B cell (primary cell): ENCODE measurements around the gene KIAA0232. TPM values are rescaled to one million over a fixed set of nuclear protein-coding genes. Genes with fewer than 3 reads are reported as not detected.

ENCODE experiments used
- ATAC-seq: fragments of 200-7000 bp; cut with Tn5 transposase; one replicate; pipeline ENCODE4 v1.10.0; 2021; ENCODE audit warnings: low read depth, mild to moderate bottlenecking, moderate number of reproducible peaks, moderate library complexity
- CTCF ChIA-PET: fragments of 350-600 bp; sonication (Branson Sonifier 250); formaldehyde crosslinking; loops from one replicate; lab custom pipeline; 2021; ENCODE audit warnings: antibody characterized with exemption, inconsistent platforms; lab: Charles Lee
- POLR2A ChIA-PET: fragments of 350-600 bp; sonication (Branson Sonifier 250); formaldehyde crosslinking; loops from one replicate; lab custom pipeline; 2021; ENCODE audit warnings: antibody characterized with exemption; lab: Charles Lee
- DNase-seq: peaks from one replicate; pipeline ENCODE4 v3.0.0; 2013
- H2AFZ ChIP-seq: 2 replicates; pipeline ENCODE4 v1.6.1; 2012; ENCODE audit warnings: mild to moderate bottlenecking, low read depth, low read length; ENCODE audit not compliant: insufficient read depth, poor library complexity, severe bottlenecking
- H3K27ac ChIP-seq, 2 donors: 1 replicate in 1 of 2; 2 replicates in 1 of 2; pipeline ENCODE4 v1.5.1; 2012 to 2013; ENCODE audit warnings: low read length in 2 of 2, mild to moderate bottlenecking in 2 of 2, moderate library complexity in 1 of 2
- H3K27me3 ChIP-seq, 4 experiments: fragments of 200-600 bp in 1 of 4; sonication (generic) in 1 of 4; replicated peaks in 1 of 4; 1 replicate in 2 of 4; 2 replicates in 2 of 4; pipeline versions ENCODE4 v1.6.1 to v1.7.0; 2013 to 2016; ENCODE audit warnings: low read length in 3 of 4, mild to moderate bottlenecking in 2 of 4, mixed read lengths in 1 of 4, moderate library complexity in 1 of 4; ENCODE audit not compliant: insufficient read depth in 4 of 4, control insufficient read depth in 3 of 4; ENCODE audit errors: control extremely low read depth in 1 of 4
- H3K36me3 ChIP-seq, 2 experiments: replicated peaks in 1 of 2; 1 replicate in 1 of 2; 2 replicates in 1 of 2; pipeline versions ENCODE4 v1.6.1 to v1.7.1; 2013; ENCODE audit warnings: low read length in 1 of 2; ENCODE audit not compliant: insufficient read depth in 2 of 2, control insufficient read depth in 1 of 2; ENCODE audit errors: control extremely low read depth in 1 of 2, extremely low read depth in 1 of 2
- H3K4me1 ChIP-seq, 2 donors: fragments of 200-600 bp in 1 of 2; sonication (generic) in 1 of 2; 1 replicate in 1 of 2; 2 replicates in 1 of 2; pipeline versions ENCODE4 v1.5.1 to v1.6.1; 2013 to 2017; ENCODE audit warnings: low read length in 2 of 2; ENCODE audit not compliant: control insufficient read depth in 2 of 2, insufficient read depth in 2 of 2
- H3K4me2 ChIP-seq: replicated peaks from 2 replicates; pipeline ENCODE3; 2012; ENCODE audit warnings: mild to moderate bottlenecking, low read depth, low read length; ENCODE audit not compliant: poor library complexity, severe bottlenecking
- H3K4me3 ChIP-seq, 5 experiments: fragments of 200-600 bp in 1 of 5; sonication (generic) in 1 of 5; 1 replicate in 3 of 5; 2 replicates in 2 of 5; pipeline versions ENCODE4 v1.5.1 to v1.7.0; 2011 to 2016; ENCODE audit warnings: low read length in 4 of 5, mild to moderate bottlenecking in 4 of 5, low read depth in 2 of 5, control low read depth in 1 of 5, moderate library complexity in 1 of 5; ENCODE audit not compliant: insufficient read depth in 1 of 5; ENCODE audit errors: control extremely low read depth in 1 of 5, extremely low read depth in 1 of 5
- H3K79me2 ChIP-seq: fragments of 200-600 bp; sonication (generic); one replicate; pipeline ENCODE4 v1.6.0; 2016; ENCODE audit warnings: low read length; ENCODE audit not compliant: control insufficient read depth, insufficient read depth
- H3K9ac ChIP-seq: fragments of 200-600 bp; sonication (generic); 2 replicates; pipeline ENCODE4 v1.6.1; 2017; ENCODE audit warnings: mild to moderate bottlenecking, low read length, moderate library complexity
- H3K9me3 ChIP-seq, 3 donors: one replicate each; pipeline versions ENCODE4 v1.6.1 to v1.7.1; 2013; ENCODE audit warnings: low read length in 2 of 3; ENCODE audit not compliant: control insufficient read depth in 2 of 3, insufficient read depth in 1 of 3; ENCODE audit errors: control extremely low read depth in 1 of 3
- H4K20me1 ChIP-seq: 2 replicates; pipeline ENCODE4 v1.6.0; 2012; ENCODE audit warnings: mild to moderate bottlenecking, low read length; ENCODE audit not compliant: insufficient read depth, control insufficient read depth, poor library complexity, severe bottlenecking
- H3K27ac Mint-ChIP-seq: one replicate; pipeline ENCODE4 v1.8.0; 2021; ENCODE audit warnings: mixed read lengths
- H3K27me3 Mint-ChIP-seq: one replicate; pipeline ENCODE4 v1.8.0; 2021; ENCODE audit warnings: mixed read lengths
- H3K4me1 Mint-ChIP-seq: one replicate; pipeline ENCODE4 v1.8.0; 2021; ENCODE audit warnings: mixed read lengths
- H3K4me3 Mint-ChIP-seq: one replicate; pipeline ENCODE4 v1.8.0; 2021; ENCODE audit warnings: mixed read lengths
- H3K9me3 Mint-ChIP-seq: one replicate; pipeline ENCODE4 v1.8.0; 2022; ENCODE audit warnings: mixed read lengths; ENCODE audit not compliant: insufficient read depth
- EZH2 ChIP-seq: IDR thresholded peaks from 2 replicates; pipeline ENCODE4 v1.6.1; 2012; ENCODE audit warnings: borderline replicate concordance, low read depth, mild to moderate bottlenecking, moderate library complexity, low read length; ENCODE audit not compliant: insufficient read depth, poor library complexity, severe bottlenecking
- WGBS: methylation state at CpG from one replicate; pipeline ENCODE4 v1.1.5; 2013; ENCODE audit warnings: missing lambda C conversion rate; ENCODE audit not compliant: insufficient coverage; 5-methylcytosine and 5-hydroxymethylcytosine counted together
- intact Hi-C: fragments of 100-400 bp; cut with micrococcal nuclease; formaldehyde crosslinking; loops from one replicate; pipeline ENCODE4 v1.10.0; 2022
- polyA plus RNA-seq: library from polyadenylated mRNA; depleted of rRNA; stranded (reverse); fragments of >200 nt; gene quantifications from 2 replicates; pipeline ENCODE4 v1.2.3, GENCODE V29; 2012
- total RNA-seq, 2 donors: library from RNA; stranded (reverse); fragments of 120-200 nt in 1 of 2; gene quantifications; 1 replicate in 1 of 2; 2 replicates in 1 of 2; pipeline versions ENCODE4 v1.2.3 to v1.2.4, GENCODE V29; 2013 to 2022
- TF ChIP-seq, protein P1 (sequence below): fragments of 200-600 bp; IDR thresholded peaks from one replicate; pipeline ENCODE4 v1.8.0; 2022; ENCODE audit warnings: antibody characterized with exemption, mild to moderate bottlenecking

Gene KIAA0232
- total and polyA plus RNA-seq, 2 donors (not counting 1 experiment from before 2014, with no cell fraction given) = 2.9 to 20.8 TPM

DNA sequence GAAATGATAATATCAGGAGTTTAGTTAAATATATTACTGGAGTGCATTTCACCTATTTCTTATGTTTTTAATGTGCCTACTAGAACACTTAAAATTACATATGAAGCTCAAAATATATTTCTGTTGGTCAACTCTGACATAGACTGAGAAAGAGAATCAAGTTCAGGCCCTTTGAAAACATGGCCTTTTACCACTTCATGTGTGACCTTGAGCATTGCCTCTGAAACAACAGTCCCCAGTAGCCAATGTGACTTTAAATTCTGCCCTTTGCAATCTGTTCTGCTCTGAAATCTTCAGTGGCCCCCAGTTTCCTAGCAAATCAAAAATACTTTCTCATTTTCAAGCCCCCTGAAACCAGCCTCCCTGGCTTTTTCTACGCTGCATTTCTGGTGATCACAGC lies 77.0 kb downstream of the KIAA0232 start:
- Histone ChIP-seq H3K9me3 (no peaks in the 10 kb centered on the region), H2AFZ (no peak overlapping the region), H3K4me2 (no peak overlapping the region), H3K79me2 (no peaks in the 10 kb centered on the region), H4K20me1 (no peaks in the 10 kb centered on the region), H3K27me3 (no peaks in the 10 kb centered on the region), H3K9ac (no peak overlapping the region), H3K27ac (no peak overlapping the region), H3K4me3 (no peak overlapping the region), H3K4me1 (peaks cover 0 to under 1% of the 10 kb centered on the region in 2 donors), H3K36me3 (peaks cover 24 to 52% of the 10 kb centered on the region in 2 experiments)
- Mint-ChIP-seq H3K27ac (no peak overlapping the region), H3K9me3 (no peaks in the 10 kb centered on the region), H3K4me3 (no peak overlapping the region), H3K4me1 (peaks cover 8% of the 10 kb centered on the region), H3K27me3 (no peaks in the 10 kb centered on the region)
- DNase-seq = no peak
- ChIA-PET CTCF (interaction anchor here (2.1 kb wide), 1 partner anchor 14 kb away, joined by 9 read pairs; no protein-coding TSS in a partner anchor), POLR2A (no interaction called here)
- no peak for ATAC-seq
- intact Hi-C loops = no loop called here
- TF ChIP-seq, protein P1, sequence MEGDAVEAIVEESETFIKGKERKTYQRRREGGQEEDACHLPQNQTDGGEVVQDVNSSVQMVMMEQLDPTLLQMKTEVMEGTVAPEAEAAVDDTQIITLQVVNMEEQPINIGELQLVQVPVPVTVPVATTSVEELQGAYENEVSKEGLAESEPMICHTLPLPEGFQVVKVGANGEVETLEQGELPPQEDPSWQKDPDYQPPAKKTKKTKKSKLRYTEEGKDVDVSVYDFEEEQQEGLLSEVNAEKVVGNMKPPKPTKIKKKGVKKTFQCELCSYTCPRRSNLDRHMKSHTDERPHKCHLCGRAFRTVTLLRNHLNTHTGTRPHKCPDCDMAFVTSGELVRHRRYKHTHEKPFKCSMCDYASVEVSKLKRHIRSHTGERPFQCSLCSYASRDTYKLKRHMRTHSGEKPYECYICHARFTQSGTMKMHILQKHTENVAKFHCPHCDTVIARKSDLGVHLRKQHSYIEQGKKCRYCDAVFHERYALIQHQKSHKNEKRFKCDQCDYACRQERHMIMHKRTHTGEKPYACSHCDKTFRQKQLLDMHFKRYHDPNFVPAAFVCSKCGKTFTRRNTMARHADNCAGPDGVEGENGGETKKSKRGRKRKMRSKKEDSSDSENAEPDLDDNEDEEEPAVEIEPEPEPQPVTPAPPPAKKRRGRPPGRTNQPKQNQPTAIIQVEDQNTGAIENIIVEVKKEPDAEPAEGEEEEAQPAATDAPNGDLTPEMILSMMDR = no peak
- TF ChIP-seq EZH2 = no peak
- 100% methylated on average over 1 of the region's 1 CpG for WGBS

DNA sequence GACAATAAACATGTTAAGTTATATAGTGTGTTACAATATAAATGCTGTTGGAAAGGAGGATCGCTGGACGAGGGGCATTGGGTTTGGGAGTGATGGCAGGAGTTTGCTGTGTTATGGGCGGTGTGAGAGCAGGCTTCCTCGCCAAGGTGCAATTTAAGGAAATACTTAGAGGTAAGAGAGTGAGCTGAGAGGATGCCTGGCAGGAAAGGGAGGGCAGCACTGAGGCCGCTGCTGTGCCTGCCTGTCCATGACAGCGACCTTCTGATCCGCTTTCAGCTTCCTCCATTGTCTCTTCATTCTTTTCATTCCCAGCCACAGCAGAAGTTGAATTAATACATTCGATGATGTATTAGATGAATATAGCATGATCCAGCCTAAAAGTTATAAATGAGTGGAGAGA lies 85.9 kb downstream of the KIAA0232 start:
- Histone ChIP-seq H3K79me2 (no peaks in the 10 kb centered on the region), H3K9me3 (no peaks in the 10 kb centered on the region), H3K27me3 (no peaks in the 10 kb centered on the region), H3K27ac (no peak overlapping the region), H3K4me1 (no peaks in the 10 kb centered on the region), H3K9ac (no peak overlapping the region), H3K36me3 (peaks cover 0 to 21% of the 10 kb centered on the region in 2 experiments), H3K4me3 (no peak overlapping the region), H4K20me1 (no peaks in the 10 kb centered on the region), H3K4me2 (no peak overlapping the region), H2AFZ (no peak overlapping the region)
- intact Hi-C loops = no loop called here
- no peak overlapping the region for H3K27ac Mint-ChIP-seq
- no peak overlapping the region for H3K4me3 Mint-ChIP-seq
- no peak for ATAC-seq
- TF ChIP-seq, protein P1 = no peak
- no peak for TF ChIP-seq EZH2
- no peaks in the 10 kb centered on the region for H3K9me3 Mint-ChIP-seq
- POLR2A ChIA-PET = no interaction called here
- 98% methylated on average over 5 of the region's 8 CpGs for WGBS
- no peak for DNase-seq
- no peaks in the 10 kb centered on the region for H3K4me1 Mint-ChIP-seq
- H3K27me3 Mint-ChIP-seq = no peaks in the 10 kb centered on the region
- CTCF ChIA-PET = interaction anchor here (0.9 to 1.1 kb wide), 3 partner anchors 10 to 148 kb away, joined by 3 read pairs; no protein-coding TSS in a partner anchor
